DMS153 (cell line): ENCODE data around the gene CCDC88A.
"Not testable (repeated sequence)": the region's sequence is repeated elsewhere in the genome, so short reads cannot be mapped to it uniquely, and the experiment has no call there.

Source experiments
- DNase-seq: peaks from one replicate; lab custom pipeline; 2025; lab: John Stamatoyannopoulos, UW

Gene CCDC88A

GRCh38 chr2:55385516-55385915, 34.1 kb downstream of the CCDC88A start:
- not testable (repeated sequence) for DNase-seq

- no peak for DNase-seq
These were observed 34.9 kb downstream of the CCDC88A start for GRCh38 chr2:55384786-55385185.

- no peak for DNase-seq
These were observed 48.3 kb downstream of the CCDC88A start for GRCh38 chr2:55371376-55371775.

GRCh38 chr2:55370208-55370607, 49.4 kb downstream of the CCDC88A start:
- DNase-seq = no peak

- no peak for DNase-seq
These were observed 54.4 kb downstream of the CCDC88A start for GRCh38 chr2:55365303-55365702.

GRCh38 chr2:55364189-55365055, 55.2 kb downstream of the CCDC88A start:
- DNase-seq = no peak

GRCh38 chr2:55363636-55364035, 56.0 kb downstream of the CCDC88A start:
- DNase-seq = no peak

- no peak for DNase-seq
These were observed 58.0 kb downstream of the CCDC88A start for GRCh38 chr2:55361465-55362189.

GRCh38 chr2:55358451-55358850, 61.2 kb downstream of the CCDC88A start:
- DNase-seq = no peak

- no peak for DNase-seq
These were observed 61.7 kb downstream of the CCDC88A start for GRCh38 chr2:55357927-55358326.

GRCh38 chr2:55357164-55357563, 62.5 kb downstream of the CCDC88A start:
- no peak for DNase-seq

- not testable (repeated sequence) for DNase-seq
These were observed 63.5 kb downstream of the CCDC88A start for GRCh38 chr2:55356136-55356535.

- DNase-seq = no peak
These were observed 64.2 kb downstream of the CCDC88A start for GRCh38 chr2:55355451-55355850.

GRCh38 chr2:55351672-55352071, 68.0 kb downstream of the CCDC88A start:
- no peak for DNase-seq

GRCh38 chr2:55345064-55345463, 74.6 kb downstream of the CCDC88A start:
- DNase-seq = no peak

GRCh38 chr2:55338268-55338667, 81.4 kb downstream of the CCDC88A start:
- DNase-seq = no peak

GRCh38 chr2:55334728-55335127, 84.9 kb downstream of the CCDC88A start:
- no peak for DNase-seq

GRCh38 chr2:55330541-55331297, 88.9 kb downstream of the CCDC88A start:
- DNase-seq = no peak

- no peak for DNase-seq
These were observed 92.0 kb downstream of the CCDC88A start for GRCh38 chr2:55327470-55328230.

GRCh38 chr2:55314985-55315384, 104.7 kb downstream of the CCDC88A start:
- no peak for DNase-seq

GRCh38 chr2:55311444-55311870, 108.2 kb downstream of the CCDC88A start:
- no peak for DNase-seq

- DNase-seq = no peak
These were observed 110.2 kb downstream of the CCDC88A start for GRCh38 chr2:55309446-55309845.
